Mesothelial cell of epicardium (in vitro differentiated cells): ENCODE results near the gene TRIP13. TPM values are rescaled to one million over a fixed set of nuclear protein-coding genes. Genes with fewer than 3 reads are reported as not detected.

Source experiments
- DNase-seq, 2 experiments: peaks; one replicate each; pipeline ENCODE4 v3.0.0; 2021; ENCODE audit warnings: low spot score in 2 of 2; ENCODE audit not compliant: unreplicated experiment in 2 of 2
- H3K27ac Mint-ChIP-seq: 2 replicates; pipeline ENCODE4 v1.8.0; 2021; ENCODE audit warnings: mixed read lengths
- H3K27me3 Mint-ChIP-seq: 2 replicates; pipeline ENCODE4 v1.8.0; 2021; ENCODE audit warnings: low read depth, mixed read lengths
- H3K36me3 Mint-ChIP-seq: 2 replicates; pipeline ENCODE4 v1.8.0; 2021; ENCODE audit warnings: mixed read lengths
- H3K4me1 Mint-ChIP-seq: 2 replicates; pipeline ENCODE4 v1.8.0; 2021; ENCODE audit warnings: mixed read lengths
- H3K4me3 Mint-ChIP-seq: 2 replicates; pipeline ENCODE4 v1.8.0; 2021; ENCODE audit warnings: mild to moderate bottlenecking, moderate library complexity, mixed read lengths
- H3K9me3 Mint-ChIP-seq: 2 replicates; pipeline ENCODE4 v1.8.0; 2021; ENCODE audit warnings: mixed read lengths
- CTCF ChIP-seq: fragments of 200-600 bp; sonication (generic); IDR thresholded peaks from one replicate; pipeline ENCODE4 v1.5.0; 2021; ENCODE audit warnings: antibody characterized with exemption; ENCODE audit not compliant: unreplicated experiment
- total RNA-seq: library from RNA; stranded (reverse); gene quantifications from 3 replicates; pipeline ENCODE4 v1.2.1, GENCODE V29; 2021

The TRIP13 gene
- total RNA-seq, 1 donor from 2014 or later = 9.9 TPM

GRCh38 chr5:907366-907910 lies 14.8 kb downstream of the TRIP13 start:
- TF ChIP-seq CTCF = no peak
- no peaks in the 10 kb centered on the region for H3K9me3 Mint-ChIP-seq
- peaks cover 7% of the 10 kb centered on the region for H3K36me3 Mint-ChIP-seq
- H3K27ac Mint-ChIP-seq = no peak overlapping the region
- H3K27me3 Mint-ChIP-seq = no peaks in the 10 kb centered on the region
- no peak overlapping the region for H3K4me3 Mint-ChIP-seq
- H3K4me1 Mint-ChIP-seq = no peaks in the 10 kb centered on the region
- DNase-seq = no peak

GRCh38 chr5:908172-908571 lies 15.5 kb downstream of the TRIP13 start:
- Mint-ChIP-seq H3K4me1 (no peaks in the 10 kb centered on the region), H3K36me3 (peaks cover 7% of the 10 kb centered on the region), H3K9me3 (no peaks in the 10 kb centered on the region), H3K4me3 (no peak overlapping the region), H3K27ac (no peak overlapping the region), H3K27me3 (no peaks in the 10 kb centered on the region)
- no peak for TF ChIP-seq CTCF
- DNase-seq = no peak

- H3K4me3 Mint-ChIP-seq = no peak overlapping the region
- H3K36me3 Mint-ChIP-seq = peaks cover 7% of the 10 kb centered on the region
- H3K9me3 Mint-ChIP-seq = no peaks in the 10 kb centered on the region
- no peak for TF ChIP-seq CTCF
- DNase-seq = no peak
- H3K4me1 Mint-ChIP-seq = no peaks in the 10 kb centered on the region
- H3K27ac Mint-ChIP-seq = no peak overlapping the region
- H3K27me3 Mint-ChIP-seq = no peaks in the 10 kb centered on the region
Observed at GRCh38 chr5:909086-909485, 16.4 kb downstream of the TRIP13 start.

- Mint-ChIP-seq H3K9me3 (no peaks in the 10 kb centered on the region), H3K36me3 (peaks cover 6% of the 10 kb centered on the region), H3K4me1 (no peaks in the 10 kb centered on the region), H3K4me3 (no peak overlapping the region), H3K27ac (no peak overlapping the region), H3K27me3 (no peaks in the 10 kb centered on the region)
- no peak for TF ChIP-seq CTCF
- DNase-seq = no peak
Observed at GRCh38 chr5:909994-910768, 17.5 kb downstream of the TRIP13 start.

- Mint-ChIP-seq H3K27me3 (no peaks in the 10 kb centered on the region), H3K4me1 (no peaks in the 10 kb centered on the region), H3K36me3 (peaks cover 4% of the 10 kb centered on the region), H3K27ac (no peak overlapping the region), H3K4me3 (no peak overlapping the region), H3K9me3 (no peaks in the 10 kb centered on the region)
- no peak for TF ChIP-seq CTCF
- DNase-seq = no peak
Observed at GRCh38 chr5:910769-911160, 18.1 kb downstream of the TRIP13 start.
